B cell (primary cell): ENCODE measurements around the gene SNRPD3.

Experiments
- CTCF ChIP-seq: fragments of 200-600 bp; IDR thresholded peaks from one replicate; pipeline ENCODE4 v1.8.0; 2022; ENCODE audit warnings: antibody characterized with exemption, mild to moderate bottlenecking
- EZH2 ChIP-seq: IDR thresholded peaks from 2 replicates; pipeline ENCODE4 v1.6.1; 2012; ENCODE audit warnings: borderline replicate concordance, low read depth, mild to moderate bottlenecking, moderate library complexity, low read length; ENCODE audit not compliant: insufficient read depth, poor library complexity, severe bottlenecking

- no peak for TF ChIP-seq EZH2
- no peak for TF ChIP-seq CTCF
These were observed 11.9 kb downstream of the SNRPD3 start for GRCh38 chr22:24567668-24568067.
